GOT3 (cell line): ENCODE data around the gene PKP1.

Source experiments
- DNase-seq: peaks from one replicate; lab custom pipeline; 2025; ENCODE audit warnings: mixed read lengths; lab: John Stamatoyannopoulos, UW

Gene PKP1

GRCh38 chr1:201309416-201309815 is 26.1 kb downstream of the PKP1 start:
- DNase-seq, result no peak

GRCh38 chr1:201310251-201310985 is 27.1 kb downstream of the PKP1 start:
- no peak for DNase-seq

GRCh38 chr1:201310986-201311355 is 27.7 kb downstream of the PKP1 start:
- no peak for DNase-seq

DNA sequence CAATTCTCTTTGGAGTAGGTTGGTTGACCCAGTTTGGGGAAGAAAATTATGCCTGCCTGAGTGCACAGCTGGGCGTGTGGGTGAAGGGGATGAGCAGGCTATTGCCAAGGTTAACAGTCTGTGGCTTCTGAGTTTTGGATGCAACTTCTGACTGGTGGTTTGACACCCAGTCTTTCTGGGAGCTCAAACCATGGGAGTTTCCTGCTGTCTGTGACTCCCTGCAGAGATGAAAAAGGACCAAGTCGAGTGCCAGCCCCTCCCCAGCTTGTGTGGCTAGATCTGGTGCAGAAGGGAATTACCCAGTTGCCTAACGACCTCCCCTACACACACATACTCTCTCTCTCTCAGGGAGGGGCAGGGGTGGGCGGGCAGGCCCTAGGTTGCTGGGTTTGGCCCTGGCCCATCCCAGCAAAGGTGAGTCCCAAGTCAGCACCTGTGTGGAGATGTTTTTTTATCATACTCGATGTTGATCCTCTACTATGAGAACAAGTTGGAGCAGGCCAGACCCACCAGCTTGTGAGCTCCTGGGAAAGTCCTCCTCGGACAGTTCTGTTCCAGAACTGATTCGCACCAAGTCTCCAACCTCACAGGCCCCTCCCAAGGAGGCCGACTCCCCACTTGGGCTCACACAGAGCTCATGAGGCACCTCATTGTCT is 28.2 kb downstream of the PKP1 start:
- DNase-seq, result no peak

GRCh38 chr1:201312298-201312697 is 29.0 kb downstream of the PKP1 start:
- no peak for DNase-seq

DNA sequence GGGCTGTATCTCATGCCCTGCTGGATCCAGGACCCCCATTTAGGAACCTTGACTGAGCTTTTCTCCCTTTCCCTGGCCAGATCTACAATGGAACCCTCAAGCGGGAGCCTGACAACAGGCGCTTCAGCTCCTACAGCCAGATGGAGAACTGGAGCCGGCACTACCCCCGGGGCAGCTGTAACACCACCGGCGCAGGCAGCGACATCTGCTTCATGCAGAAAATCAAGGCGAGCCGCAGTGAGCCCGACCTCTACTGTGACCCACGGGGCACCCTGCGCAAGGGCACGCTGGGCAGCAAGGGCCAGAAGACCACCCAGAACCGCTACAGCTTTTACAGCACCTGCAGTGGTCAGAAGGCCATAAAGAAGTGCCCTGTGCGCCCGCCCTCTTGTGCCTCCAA is 29.8 kb downstream of the PKP1 start:
- no peak for DNase-seq

DNA sequence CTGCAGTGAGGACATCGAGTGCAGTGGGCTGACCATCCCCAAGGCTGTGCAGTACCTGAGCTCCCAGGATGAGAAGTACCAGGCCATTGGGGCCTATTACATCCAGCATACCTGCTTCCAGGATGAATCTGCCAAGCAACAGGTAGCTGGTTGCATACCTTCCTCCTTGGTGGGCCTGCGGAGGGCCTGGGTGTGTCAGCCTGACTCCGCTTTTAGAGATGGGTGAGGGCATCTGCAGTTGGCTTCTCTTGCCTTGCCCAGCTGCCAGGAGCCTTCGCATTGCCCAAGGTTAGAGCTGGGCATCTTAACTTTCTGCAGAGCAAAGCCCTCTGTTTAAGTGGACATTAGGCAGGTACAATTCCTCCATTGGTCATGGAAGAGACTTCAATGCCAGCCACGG is 33.2 kb downstream of the PKP1 start:
- no peak for DNase-seq

DNA sequence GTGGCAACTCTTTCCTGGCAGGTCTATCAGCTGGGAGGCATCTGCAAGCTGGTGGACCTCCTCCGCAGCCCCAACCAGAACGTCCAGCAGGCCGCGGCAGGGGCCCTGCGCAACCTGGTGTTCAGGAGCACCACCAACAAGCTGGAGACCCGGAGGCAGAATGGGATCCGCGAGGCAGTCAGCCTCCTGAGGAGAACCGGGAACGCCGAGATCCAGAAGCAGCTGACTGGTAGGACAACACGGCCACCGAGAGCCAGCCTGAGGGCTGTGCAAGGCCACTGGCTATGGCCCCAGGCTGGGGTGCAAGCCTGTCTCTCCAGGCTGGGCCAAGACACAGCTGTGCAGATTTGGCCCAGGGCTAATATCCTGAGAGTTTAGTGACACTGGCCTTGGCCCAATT is 34.2 kb downstream of the PKP1 start:
- DNase-seq, result no peak

DNA sequence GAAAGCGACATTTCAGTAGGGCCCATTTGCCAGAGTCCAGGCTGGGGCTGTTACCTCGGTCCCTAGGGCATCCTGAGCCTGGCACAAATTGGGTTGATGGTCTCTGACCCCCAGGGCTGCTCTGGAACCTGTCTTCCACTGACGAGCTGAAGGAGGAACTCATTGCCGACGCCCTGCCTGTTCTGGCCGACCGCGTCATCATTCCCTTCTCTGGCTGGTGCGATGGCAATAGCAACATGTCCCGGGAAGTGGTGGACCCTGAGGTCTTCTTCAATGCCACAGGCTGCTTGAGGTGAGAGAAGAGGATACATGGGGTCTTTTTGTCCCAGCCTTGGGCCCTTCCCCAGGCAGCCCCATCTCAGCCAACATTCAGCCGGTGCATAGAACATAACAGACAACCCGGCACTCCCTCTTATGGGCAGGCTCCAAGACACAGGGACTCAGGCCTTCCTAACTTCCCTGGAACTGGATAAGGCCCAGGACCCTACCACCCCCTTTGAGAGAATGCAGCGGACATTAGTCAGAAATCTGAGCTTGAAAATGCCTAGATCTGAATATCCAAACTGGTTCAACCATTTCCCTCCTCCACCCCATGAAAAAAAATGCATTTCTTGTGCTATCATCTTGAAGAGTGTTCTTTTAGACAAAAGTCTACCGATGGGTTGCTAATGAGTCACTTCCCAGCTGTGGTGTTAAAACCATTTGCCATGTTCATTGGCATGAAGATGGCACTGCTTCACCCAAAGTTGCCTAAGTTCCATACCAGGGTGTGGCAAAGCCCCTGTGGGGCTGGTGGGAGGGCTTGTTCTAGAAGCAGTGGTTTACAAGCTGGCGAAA is 35.4 kb downstream of the PKP1 start:
- no peak for DNase-seq

DNA sequence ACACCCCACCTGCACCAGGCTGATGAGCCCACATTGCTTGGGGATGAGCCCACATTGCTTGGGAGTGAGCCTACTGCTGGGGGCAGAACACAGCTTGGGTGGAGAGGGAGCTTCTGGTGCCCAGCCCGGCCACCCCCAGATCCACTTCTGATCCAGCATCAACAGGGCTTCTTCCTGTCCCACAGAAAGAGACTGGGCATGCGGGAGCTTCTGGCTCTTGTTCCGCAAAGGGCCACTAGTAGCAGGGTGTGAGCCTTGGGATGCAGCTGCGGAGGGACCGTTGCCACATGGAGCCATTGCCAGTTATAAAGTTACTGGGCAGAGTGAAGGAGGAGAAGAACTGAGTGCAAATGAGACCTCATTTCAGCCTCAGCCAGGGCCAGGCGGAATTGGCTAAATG is 36.3 kb downstream of the PKP1 start:
- no peak for DNase-seq

GRCh38 chr1:201320168-201320788 is 37.0 kb downstream of the PKP1 start:
- DNase-seq, result no peak

GRCh38 chr1:201321826-201322390 is 38.6 kb downstream of the PKP1 start:
- DNase-seq, result no peak

- DNase-seq, result no peak
These were observed 39.6 kb downstream of the PKP1 start for GRCh38 chr1:201322653-201323510.

- no peak for DNase-seq
These were observed 41.0 kb downstream of the PKP1 start for GRCh38 chr1:201324306-201324705.

DNA sequence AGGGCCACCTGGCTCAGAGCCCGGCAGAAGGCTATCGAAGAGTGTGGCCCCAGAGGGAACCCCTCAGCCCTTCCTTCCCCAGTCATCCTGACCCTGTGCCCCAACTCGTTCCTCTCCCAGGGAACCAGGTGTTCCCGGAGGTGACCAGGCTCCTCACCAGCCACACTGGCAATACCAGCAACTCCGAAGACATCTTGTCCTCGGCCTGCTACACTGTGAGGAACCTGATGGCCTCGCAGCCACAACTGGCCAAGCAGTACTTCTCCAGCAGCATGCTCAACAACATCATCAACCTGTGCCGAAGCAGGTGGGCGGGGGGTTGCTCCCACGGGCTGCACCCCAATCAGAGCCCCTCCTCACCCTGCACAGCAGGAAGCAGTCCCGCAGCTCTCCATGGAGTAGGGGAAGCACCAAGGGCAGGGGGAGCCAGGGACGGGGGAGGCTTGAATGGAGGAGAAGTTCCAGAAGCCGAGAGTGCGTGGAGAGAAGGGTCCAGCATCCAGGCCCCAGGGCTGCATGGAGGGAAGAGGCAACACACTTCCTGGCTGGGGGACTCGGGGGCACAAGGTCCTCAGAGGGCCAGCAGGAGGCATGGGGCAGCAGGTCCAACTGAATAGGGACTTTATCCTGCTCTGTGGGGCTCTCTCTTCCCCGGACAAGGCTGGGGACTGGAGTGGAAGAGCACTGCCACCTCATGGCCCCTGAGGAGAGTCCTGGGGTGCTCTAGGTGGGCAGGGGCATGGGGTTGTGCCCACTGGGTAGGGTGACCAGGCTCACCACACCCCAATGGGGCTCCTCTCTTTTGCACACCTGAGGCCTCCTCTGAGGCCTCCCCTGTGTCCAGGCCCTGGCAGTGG is 41.7 kb downstream of the PKP1 start:
- no peak for DNase-seq

DNA sequence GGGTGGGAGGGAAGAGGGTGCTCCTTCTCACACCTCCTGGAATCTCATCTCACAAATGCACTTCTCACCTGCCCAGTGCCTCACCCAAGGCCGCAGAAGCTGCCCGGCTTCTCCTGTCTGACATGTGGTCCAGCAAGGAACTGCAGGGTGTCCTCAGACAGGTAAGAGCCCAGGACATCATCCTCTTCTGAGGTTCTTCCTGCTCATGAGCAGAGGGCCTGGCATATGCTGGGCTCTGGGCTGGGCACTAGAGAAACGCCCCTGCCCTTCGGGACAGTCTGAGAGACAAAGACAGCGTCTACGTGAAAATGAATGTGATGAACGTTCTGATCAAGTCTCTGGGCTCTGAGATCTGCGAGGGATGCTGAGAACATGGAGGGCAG is 42.4 kb downstream of the PKP1 start:
- DNase-seq, result no peak

DNA sequence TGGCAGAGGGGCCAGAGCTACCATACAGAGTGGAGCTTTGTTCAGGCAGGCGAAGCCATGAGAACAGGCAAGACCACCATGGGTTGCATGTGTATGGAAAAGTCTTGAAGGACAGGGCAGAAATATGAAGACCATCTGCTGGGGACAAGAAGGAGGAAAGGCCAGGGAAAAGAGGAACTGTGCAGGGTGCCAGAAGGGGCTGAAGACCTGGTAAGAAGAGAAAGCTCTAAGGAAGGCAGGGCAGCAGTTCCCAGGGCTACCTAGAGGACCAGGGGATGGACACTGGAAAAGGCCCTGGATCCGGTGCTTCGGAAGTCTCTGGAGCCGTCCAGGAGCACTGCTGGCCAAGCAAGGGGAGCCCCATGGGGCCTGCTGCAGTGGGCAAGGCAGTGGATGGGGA is 43.4 kb downstream of the PKP1 start:
- no peak for DNase-seq

- no peak for DNase-seq
These were observed 44.5 kb downstream of the PKP1 start for GRCh38 chr1:201327687-201328240.

GRCh38 chr1:201328576-201328975 is 45.3 kb downstream of the PKP1 start:
- no peak for DNase-seq

GRCh38 chr1:201329286-201329685 is 46.0 kb downstream of the PKP1 start:
- DNase-seq, result no peak
